Measurements from ENCODE around the gene SREBF1.

- TF ChIP-seq EZH2 (IDR thresholded peaks at IDR 0.05; ENCODE audit: insufficient read depth, poor library complexity, severe bottlenecking) = no peak
- TF ChIP-seq EZH2phosphoT487 (IDR thresholded peaks at IDR 0.05; ENCODE audit: insufficient read depth, low read depth) = no peak
These were observed 10.5 kb downstream of the SREBF1 start for GRCh38 chr17:17826342-17826713.

Data from GM23248 (cell line).